ENCODE data around the gene CSF2.

CSF2 gene

GRCh38 chr5:132073231-132074013 is at the start of gene CSF2:
CSF2 (plus strand) TSS chr5:132073789; CDS start chr5:132073824, 35 bp downstream.
- DNase-seq (ENCODE audit: low read depth) = peak; percentile 22
- no peak within 1 kb of the TSS for H3K4me3 ChIP-seq (ENCODE audit: control insufficient read depth, low read depth, low read length)
- no peak for TF ChIP-seq CTCF (conservative IDR thresholded peaks at IDR 0.05; ENCODE audit: control insufficient read depth, insufficient read depth, low read depth, low read length)

- no peak for TF ChIP-seq CTCF (conservative IDR thresholded peaks at IDR 0.05; ENCODE audit: control insufficient read depth, insufficient read depth, low read depth, low read length)
- DNase-seq (ENCODE audit: low read depth) = no peak
- no peak overlapping the region for H3K4me3 ChIP-seq (ENCODE audit: control insufficient read depth, low read depth, low read length)
Observed at GRCh38 chr5:132024117-132024435, 49.5 kb upstream of the CSF2 start.

GRCh38 chr5:132024789-132025402 is 48.7 kb upstream of the CSF2 start:
- H3K4me3 ChIP-seq (ENCODE audit: control insufficient read depth, low read depth, low read length) = no peak overlapping the region
- DNase-seq (ENCODE audit: low read depth) = peak; percentile 6
- no peak for TF ChIP-seq CTCF (conservative IDR thresholded peaks at IDR 0.05; ENCODE audit: control insufficient read depth, insufficient read depth, low read depth, low read length)

- no peak for DNase-seq (ENCODE audit: low read depth)
- H3K4me3 ChIP-seq (ENCODE audit: control insufficient read depth, low read depth, low read length) = no peak overlapping the region
- no peak for TF ChIP-seq CTCF (conservative IDR thresholded peaks at IDR 0.05; ENCODE audit: control insufficient read depth, insufficient read depth, low read depth, low read length)
Observed at GRCh38 chr5:132025403-132025971, 48.1 kb upstream of the CSF2 start.

- DNase-seq (ENCODE audit: low read depth) = no peak
- no peak overlapping the region for H3K4me3 ChIP-seq (ENCODE audit: control insufficient read depth, low read depth, low read length)
- no peak for TF ChIP-seq CTCF (conservative IDR thresholded peaks at IDR 0.05; ENCODE audit: control insufficient read depth, insufficient read depth, low read depth, low read length)
Observed at GRCh38 chr5:132026516-132027008, 47.0 kb upstream of the CSF2 start.

- no peak overlapping the region for H3K4me3 ChIP-seq (ENCODE audit: control insufficient read depth, low read depth, low read length)
- DNase-seq (ENCODE audit: low read depth) = no peak
- TF ChIP-seq CTCF (conservative IDR thresholded peaks at IDR 0.05; ENCODE audit: control insufficient read depth, insufficient read depth, low read depth, low read length) = no peak
Observed at GRCh38 chr5:132027027-132027426, 46.6 kb upstream of the CSF2 start.
